Stimulated activated naive CD4-positive, alpha-beta T cell (primary cell): ENCODE data around the gene B3GNT2.
A peak's percentile ranks its signal among the peaks of the same experiment; 100 is the strongest.

ENCODE experiments used
- DNase-seq, 6 experiments: peaks; one replicate each; lab custom pipeline; 2025; lab: John Stamatoyannopoulos, UW

B3GNT2 gene

DNA sequence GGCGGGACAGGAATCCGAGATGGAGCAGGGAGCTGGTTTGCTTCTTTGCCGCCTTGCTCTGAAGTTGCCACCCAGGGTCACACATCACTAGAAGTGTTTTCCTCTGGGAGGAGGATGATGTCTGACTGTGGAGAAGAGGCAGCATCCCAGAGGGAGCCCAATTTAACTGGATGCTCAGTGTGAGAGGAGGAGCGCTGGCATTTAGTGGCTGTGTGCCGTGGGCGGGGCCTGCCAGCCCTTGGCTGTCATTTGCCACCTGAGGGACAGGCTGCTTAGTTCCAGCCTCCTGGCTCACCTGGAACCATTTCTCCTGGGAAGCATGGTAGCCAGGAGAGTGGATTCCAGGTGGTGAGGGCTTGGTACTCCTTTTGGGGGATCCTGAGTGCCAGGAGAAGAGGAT is 9.6 kb downstream of the B3GNT2 start:
- no peak for DNase-seq

DNA sequence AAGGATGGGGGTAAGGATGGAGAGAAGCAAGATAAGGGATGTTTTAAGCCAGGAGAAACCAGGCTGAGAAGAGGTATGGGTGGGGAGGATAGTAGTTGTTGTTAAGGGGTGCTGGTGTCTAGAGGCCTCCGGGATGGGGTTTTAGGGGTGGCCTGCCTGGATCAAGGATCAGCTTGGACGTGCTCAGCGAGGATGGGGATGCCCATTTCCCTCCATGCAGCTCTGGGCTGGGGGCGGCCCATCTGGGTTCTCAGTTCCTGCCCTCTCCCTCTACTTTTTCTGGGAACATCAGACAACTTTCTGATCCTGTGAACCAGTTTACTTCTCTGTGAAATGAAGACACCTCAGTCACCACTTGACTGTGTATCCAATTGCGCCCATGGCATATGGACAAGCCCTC is 10.1 kb downstream of the B3GNT2 start:
- DNase-seq = no peak

DNA sequence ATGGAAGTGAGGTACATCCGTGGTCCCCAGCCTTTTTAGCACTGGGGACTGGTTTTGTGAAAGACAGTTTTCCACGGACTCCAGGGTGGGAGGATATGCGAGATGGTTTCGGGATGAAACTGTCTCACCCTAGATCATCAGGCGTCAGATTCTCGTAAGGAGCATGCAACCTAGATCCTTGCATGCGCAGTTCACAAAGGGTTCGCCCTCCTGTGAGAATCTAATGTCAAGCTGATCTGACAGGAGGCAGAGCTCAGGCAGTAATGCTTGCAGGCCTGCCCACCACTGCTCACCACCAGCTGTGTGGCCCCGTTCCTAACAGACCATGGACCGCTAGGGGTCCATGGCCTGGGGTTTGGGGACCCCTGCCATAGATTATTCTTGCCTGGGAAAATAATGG is 11.6 kb downstream of the B3GNT2 start:
- no peak for DNase-seq

- DNase-seq = no peak
These were observed 12.3 kb downstream of the B3GNT2 start for GRCh38 chr2:62208074-62208757.

DNA sequence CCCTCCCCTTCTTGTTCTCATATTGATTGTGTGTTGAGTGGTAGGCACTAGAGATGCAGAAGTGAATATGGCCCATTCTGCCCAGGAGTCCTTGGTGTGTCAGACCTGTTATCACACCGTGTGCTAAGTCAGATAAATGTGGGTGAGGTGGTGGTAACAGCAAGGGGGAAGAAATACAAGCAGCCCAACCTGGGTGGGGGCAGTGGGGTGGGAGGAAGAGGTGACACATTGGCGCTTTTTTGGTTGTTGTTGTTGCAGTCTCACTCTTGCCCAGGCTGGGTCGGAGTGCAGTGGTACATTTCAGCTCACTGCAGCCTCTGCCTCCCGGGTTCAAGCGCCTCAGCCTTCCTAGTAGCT is 12.8 kb downstream of the B3GNT2 start:
- DNase-seq = no peak

- DNase-seq = no peak
These were observed 13.6 kb downstream of the B3GNT2 start for GRCh38 chr2:62209427-62209991.

DNA sequence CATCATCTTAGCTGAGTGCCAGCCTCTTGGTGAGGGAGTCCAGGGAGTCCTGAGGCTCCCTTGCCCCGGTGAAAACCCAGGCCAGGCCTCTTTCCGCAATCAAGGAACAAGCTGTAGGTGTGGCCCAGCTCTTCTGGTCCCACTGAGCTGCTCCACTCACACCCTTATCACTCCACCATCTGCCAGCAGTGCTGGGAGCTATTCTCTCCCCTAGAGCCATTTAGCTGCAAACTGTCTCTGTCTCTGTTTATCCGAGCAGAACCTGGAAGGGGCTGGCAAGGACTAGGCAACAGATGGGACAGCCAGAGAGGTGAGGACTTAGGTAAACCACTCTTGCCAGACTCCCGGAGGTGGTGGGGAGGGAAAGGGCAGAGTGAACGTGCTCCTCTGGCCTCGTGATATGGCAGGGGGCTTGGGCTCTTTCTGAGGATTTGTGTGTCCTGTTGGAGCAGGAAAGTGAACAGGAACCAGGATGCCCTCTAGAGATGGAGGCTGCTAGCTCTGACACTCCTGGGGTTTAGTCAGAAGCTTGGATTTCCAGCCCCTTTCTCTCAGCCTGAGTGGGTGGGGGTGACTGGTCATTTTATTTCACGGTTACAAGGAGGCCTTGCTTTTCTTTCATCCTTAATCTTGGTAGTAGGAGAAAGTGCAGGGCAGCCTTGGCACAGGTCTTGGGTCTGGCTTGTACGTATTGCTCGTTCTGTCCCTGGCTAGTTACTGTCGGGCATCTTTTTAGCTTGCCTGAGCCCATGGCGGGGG is 19.6 kb downstream of the B3GNT2 start:
- no peak for DNase-seq

DNA sequence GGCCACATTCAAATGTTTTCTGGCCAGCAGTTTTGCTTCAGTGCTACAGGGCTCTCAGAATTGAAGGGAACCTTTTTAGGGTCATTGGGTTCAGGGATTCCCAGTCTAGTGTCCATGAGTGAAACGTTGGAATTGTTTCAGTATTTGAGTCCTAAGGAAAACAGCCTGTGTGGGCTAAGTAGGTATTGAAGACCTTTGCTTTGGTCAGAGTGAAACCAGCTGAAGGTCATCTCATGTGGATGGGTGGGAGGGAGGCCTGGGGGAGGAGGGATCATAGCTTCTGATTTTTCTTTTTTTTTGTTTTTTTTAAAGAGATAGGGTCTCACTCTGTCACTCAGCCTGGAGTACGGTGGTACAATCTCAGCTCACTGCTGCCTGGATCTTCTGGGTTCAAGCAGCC is 20.2 kb downstream of the B3GNT2 start:
- no peak for DNase-seq

GRCh38 chr2:62216616-62217015 is 20.7 kb downstream of the B3GNT2 start:
- DNase-seq = no peak

GRCh38 chr2:62217421-62217820 is 21.5 kb downstream of the B3GNT2 start:
- DNase-seq = no peak

GRCh38 chr2:62217970-62218369 is 22.1 kb downstream of the B3GNT2 start:
- DNase-seq = no peak

- no peak for DNase-seq
These were observed 23.7 kb downstream of the B3GNT2 start for GRCh38 chr2:62219407-62220159.

DNA sequence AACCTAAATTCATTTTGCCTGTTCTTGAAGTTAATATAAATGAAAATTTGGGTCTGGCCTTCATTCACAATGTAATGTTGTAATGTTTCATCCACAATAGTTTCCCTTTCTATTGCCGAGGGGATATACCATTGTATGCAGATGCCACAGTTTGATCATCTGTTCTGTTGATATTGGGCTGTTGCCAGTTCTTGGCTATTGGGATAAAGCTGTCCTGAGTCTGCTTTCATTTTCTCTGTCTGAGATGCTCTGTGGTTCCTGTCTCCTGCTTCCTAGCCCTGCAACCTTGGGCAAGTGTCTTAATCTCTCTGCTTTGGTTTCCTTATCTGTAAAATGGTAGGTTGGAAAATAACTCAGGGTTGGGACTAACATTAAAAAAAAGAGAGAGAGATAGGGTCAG is 25.2 kb downstream of the B3GNT2 start:
- DNase-seq = no peak

DNA sequence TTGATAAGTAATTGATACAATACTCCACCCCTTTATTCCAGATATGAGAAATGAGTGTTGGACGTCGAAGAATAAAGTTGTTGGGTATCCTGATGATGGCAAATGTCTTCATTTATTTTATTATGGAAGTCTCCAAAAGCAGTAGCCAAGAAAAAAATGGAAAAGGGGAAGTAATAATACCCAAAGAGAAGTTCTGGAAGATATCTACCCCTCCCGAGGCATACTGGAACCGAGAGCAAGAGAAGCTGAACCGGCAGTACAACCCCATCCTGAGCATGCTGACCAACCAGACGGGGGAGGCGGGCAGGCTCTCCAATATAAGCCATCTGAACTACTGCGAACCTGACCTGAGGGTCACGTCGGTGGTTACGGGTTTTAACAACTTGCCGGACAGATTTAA is 26.3 kb downstream of the B3GNT2 start:
- DNase-seq = no peak

- DNase-seq = peak in 2 of 6 experiments; percentile 3 to 6
These were observed 26.8 kb downstream of the B3GNT2 start for GRCh38 chr2:62222674-62223073.

DNA sequence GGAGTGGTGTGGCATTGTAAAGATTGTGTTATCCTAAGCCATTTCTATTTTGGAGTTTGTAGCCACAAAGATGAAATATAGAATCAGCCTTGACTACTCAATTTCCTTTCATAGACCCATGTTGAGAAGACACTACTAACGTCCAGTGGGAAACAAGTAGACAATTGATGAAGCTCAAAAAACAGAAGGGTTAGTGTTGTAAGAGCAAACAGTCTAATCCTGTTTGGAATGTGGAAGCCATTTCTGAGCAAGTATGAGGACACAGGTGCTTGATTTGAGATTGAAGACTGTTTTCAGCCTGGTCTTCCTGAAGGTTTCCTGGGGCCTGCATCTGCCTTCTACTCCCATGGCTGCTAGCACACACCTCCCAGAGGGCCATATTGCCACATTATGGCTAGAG is 29.1 kb downstream of the B3GNT2 start:
- no peak for DNase-seq

DNA sequence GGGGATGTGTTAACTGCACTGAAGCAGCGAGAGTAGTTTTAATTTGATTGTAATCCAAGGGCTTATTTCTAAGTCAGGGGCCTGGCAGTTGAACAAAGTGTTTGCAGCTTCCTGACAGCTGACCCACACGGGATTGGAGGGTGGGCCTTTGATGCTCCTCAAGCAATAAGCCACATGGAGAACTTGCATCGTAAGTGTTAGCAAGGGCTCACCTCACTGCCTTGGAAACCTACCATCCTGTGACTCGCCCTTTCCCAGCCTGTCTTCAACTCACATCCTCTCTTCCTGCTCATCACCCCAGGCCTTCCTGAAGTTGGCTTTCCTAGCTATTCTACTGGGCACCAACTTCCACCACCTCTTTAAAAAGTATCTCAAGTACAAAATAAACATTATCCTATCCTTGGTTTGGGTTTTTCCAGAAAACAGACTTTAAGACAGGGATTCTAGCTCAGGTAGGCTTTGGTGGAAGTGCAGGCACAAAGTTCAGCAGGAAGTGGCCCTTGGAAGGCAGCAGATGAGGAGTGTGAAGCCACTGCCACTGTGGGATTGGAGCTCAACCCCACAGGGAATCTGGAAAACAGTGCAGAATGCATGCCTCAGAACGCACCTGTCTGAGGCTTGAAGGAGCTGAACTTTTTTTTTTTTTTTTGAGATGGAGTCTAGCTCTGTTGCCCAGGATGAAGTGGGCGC is 31.6 kb downstream of the B3GNT2 start:
- no peak for DNase-seq

GRCh38 chr2:62229082-62229605 is 33.2 kb downstream of the B3GNT2 start:
- no peak for DNase-seq

- no peak for DNase-seq
These were observed 35.6 kb downstream of the B3GNT2 start for GRCh38 chr2:62231541-62231940.

- no peak for DNase-seq
These were observed 39.1 kb downstream of the B3GNT2 start for GRCh38 chr2:62234755-62235655.

DNA sequence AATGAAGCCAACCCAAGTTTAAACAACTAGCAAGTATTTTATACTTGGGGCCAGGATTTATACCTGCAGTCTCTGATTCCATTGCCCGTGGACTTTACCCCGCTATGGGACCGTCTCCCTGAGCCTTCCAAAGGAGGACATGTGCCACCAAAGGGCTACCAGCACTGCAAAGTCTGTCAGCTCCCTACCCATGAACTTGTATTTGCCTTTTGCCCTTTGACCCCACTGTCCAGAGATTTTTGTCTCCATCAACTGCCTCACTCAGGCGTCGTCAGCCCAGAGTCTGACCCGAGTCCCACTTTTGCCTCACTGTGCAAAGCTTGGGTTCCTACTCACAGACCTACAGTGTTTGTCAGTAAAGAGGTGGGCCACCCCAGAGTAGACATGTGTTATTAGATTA is 40.6 kb downstream of the B3GNT2 start:
- DNase-seq = no peak
